KMS-11 (cell line): ENCODE data around the gene TMEM121B.

Experiments used
- H2AFZ ChIP-seq: fragments of 200-600 bp; sonication (generic); 2 replicates; pipeline ENCODE4 v1.6.1; 2016; ENCODE audit warnings: antibody characterized with exemption, mixed run types, low read depth
- H3K27ac ChIP-seq: fragments of 200-600 bp; sonication (generic); 2 replicates; pipeline ENCODE4 v1.6.1; 2016; ENCODE audit warnings: mild to moderate bottlenecking, mixed run types
- H3K27me3 ChIP-seq: fragments of 200-600 bp; sonication (generic); 2 replicates; pipeline ENCODE4 v1.6.1; 2017; ENCODE audit warnings: mild to moderate bottlenecking, low read depth, mixed run types, moderate library complexity; ENCODE audit not compliant: insufficient read depth
- H3K36me3 ChIP-seq: fragments of 200-600 bp; sonication (generic); 2 replicates; pipeline ENCODE4 v1.6.1; 2017; ENCODE audit warnings: mild to moderate bottlenecking, mixed run types; ENCODE audit not compliant: insufficient read depth
- H3K4me1 ChIP-seq: fragments of 200-600 bp; sonication (generic); 2 replicates; pipeline ENCODE4 v1.6.1; 2016; ENCODE audit warnings: mild to moderate bottlenecking, low read depth, mixed run types; ENCODE audit not compliant: poor library complexity, severe bottlenecking
- H3K4me2 ChIP-seq: fragments of 200-600 bp; sonication (generic); 2 replicates; pipeline ENCODE4 v1.7.0; 2016; ENCODE audit warnings: mild to moderate bottlenecking, mixed run types
- H3K4me3 ChIP-seq: fragments of 200-600 bp; sonication (generic); IDR thresholded peaks from 2 replicates; pipeline ENCODE4 v1.6.1; 2017; ENCODE audit warnings: low read depth, low read length, mixed read lengths; ENCODE audit not compliant: insufficient read depth
- H3K79me2 ChIP-seq: fragments of 200-600 bp; sonication (generic); 2 replicates; pipeline ENCODE4 v1.6.1; 2016; ENCODE audit warnings: low read depth, mixed run types; ENCODE audit not compliant: insufficient read depth
- H3K9ac ChIP-seq: fragments of 200-600 bp; sonication (generic); 2 replicates; pipeline ENCODE4 v1.6.1; 2016; ENCODE audit warnings: mild to moderate bottlenecking, mixed run types
- H4K20me1 ChIP-seq: fragments of 200-600 bp; sonication (generic); 2 replicates; pipeline ENCODE4 v1.6.1; 2016; ENCODE audit warnings: mild to moderate bottlenecking, mixed run types; ENCODE audit not compliant: insufficient read depth
- CTCF ChIP-seq: fragments of 200-600 bp; sonication (generic); conservative IDR thresholded peaks from 2 replicates; pipeline ENCODE4 v1.6.1; 2017; ENCODE audit warnings: low read depth, mild to moderate bottlenecking, antibody characterized with exemption, low read length, moderate library complexity, mixed read lengths

The TMEM121B gene

GRCh38 chr22:17104336-17104935 is 16.7 kb downstream of the TMEM121B start:
- Histone ChIP-seq H3K9ac (no peak overlapping the region), H3K4me3 (no peak overlapping the region), H3K36me3 (no peaks in the 10 kb centered on the region), H3K27me3 (no peaks in the 10 kb centered on the region), H2AFZ (no peak overlapping the region), H3K4me2 (no peak overlapping the region), H3K27ac (no peak overlapping the region), H3K79me2 (no peaks in the 10 kb centered on the region), H4K20me1 (no peaks in the 10 kb centered on the region), H3K4me1 (no peaks in the 10 kb centered on the region)
- no peak for TF ChIP-seq CTCF

GRCh38 chr22:17103351-17103750 is 17.8 kb downstream of the TMEM121B start:
- no peak for TF ChIP-seq CTCF
- Histone ChIP-seq H3K36me3 (no peaks in the 10 kb centered on the region), H3K4me1 (no peaks in the 10 kb centered on the region), H3K4me3 (no peak overlapping the region), H3K27me3 (no peaks in the 10 kb centered on the region), H3K27ac (no peak overlapping the region), H3K9ac (no peak overlapping the region), H3K4me2 (no peak overlapping the region), H2AFZ (no peak overlapping the region), H3K79me2 (no peaks in the 10 kb centered on the region), H4K20me1 (no peaks in the 10 kb centered on the region)

GRCh38 chr22:17102297-17102667 is 18.9 kb downstream of the TMEM121B start:
- Histone ChIP-seq H3K79me2 (no peaks in the 10 kb centered on the region), H3K27ac (no peak overlapping the region), H3K4me1 (no peaks in the 10 kb centered on the region), H3K4me2 (no peak overlapping the region), H3K4me3 (no peak overlapping the region), H4K20me1 (no peaks in the 10 kb centered on the region), H3K9ac (no peak overlapping the region), H3K36me3 (no peaks in the 10 kb centered on the region), H2AFZ (no peak overlapping the region), H3K27me3 (no peaks in the 10 kb centered on the region)
- TF ChIP-seq CTCF, result no peak

- Histone ChIP-seq H3K36me3 (no peaks in the 10 kb centered on the region), H3K9ac (no peak overlapping the region), H3K4me2 (no peak overlapping the region), H4K20me1 (no peaks in the 10 kb centered on the region), H3K79me2 (no peaks in the 10 kb centered on the region), H3K27ac (no peak overlapping the region), H3K27me3 (no peaks in the 10 kb centered on the region), H2AFZ (no peak overlapping the region), H3K4me1 (no peaks in the 10 kb centered on the region), H3K4me3 (no peak overlapping the region)
- no peak for TF ChIP-seq CTCF
Observed at GRCh38 chr22:17101475-17102296, 19.5 kb downstream of the TMEM121B start.
